Renal pelvis (tissue), 1 donor: ENCODE data around the gene LOC128125822.
"Not testable (repeated sequence)": the region's sequence is repeated elsewhere in the genome, so short reads cannot be mapped to it uniquely, and the experiment has no call there.

ENCODE experiments used
- DNase-seq: peaks from one replicate; pipeline ENCODE4 v3.0.0-alpha.2; 2013

LOC128125822 gene

GRCh38 chr6:63572044-63572746, at the start of gene LOC128125822, which contains the start of gene PTP4A1:
Gene LOC128125822, plus strand, starts transcription at chr6:63572480.
Gene PTP4A1, plus strand, starts transcription at chr6:63572480. Its CDS starts 4,401 bp downstream, at chr6:63576881.
- DNase-seq = peak; percentile 97

- not testable (repeated sequence) for DNase-seq
Observed at GRCh38 chr6:63522911-63523287, 49.4 kb upstream of the LOC128125822 start.

- DNase-seq = no peak
Observed at GRCh38 chr6:63523630-63524029, 48.6 kb upstream of the LOC128125822 start.

- DNase-seq = no peak
Observed at GRCh38 chr6:63525186-63525878, 46.9 kb upstream of the LOC128125822 start.

GRCh38 chr6:63526931-63527330, 45.3 kb upstream of the LOC128125822 start:
- DNase-seq = no peak

GRCh38 chr6:63527658-63528514, 44.4 kb upstream of the LOC128125822 start:
- DNase-seq = no peak

- no peak for DNase-seq
Observed at GRCh38 chr6:63529498-63529897, 42.8 kb upstream of the LOC128125822 start.

- DNase-seq = no peak
Observed at GRCh38 chr6:63530182-63530581, 42.1 kb upstream of the LOC128125822 start.

GRCh38 chr6:63530991-63531390, 41.3 kb upstream of the LOC128125822 start:
- no peak for DNase-seq

- no peak for DNase-seq
Observed at GRCh38 chr6:63533026-63533425, 39.3 kb upstream of the LOC128125822 start.

- DNase-seq = no peak
Observed at GRCh38 chr6:63533952-63534351, 38.3 kb upstream of the LOC128125822 start.

- DNase-seq = no peak
Observed at GRCh38 chr6:63537201-63537958, 34.9 kb upstream of the LOC128125822 start.

- no peak for DNase-seq
Observed at GRCh38 chr6:63537959-63538300, 34.4 kb upstream of the LOC128125822 start.

- DNase-seq = no peak
Observed at GRCh38 chr6:63538550-63538949, 33.7 kb upstream of the LOC128125822 start.

- no peak for DNase-seq
Observed at GRCh38 chr6:63543001-63543400, 29.3 kb upstream of the LOC128125822 start.

- no peak for DNase-seq
Observed at GRCh38 chr6:63543982-63544381, 28.3 kb upstream of the LOC128125822 start.

GRCh38 chr6:63546236-63546635, 26.0 kb upstream of the LOC128125822 start:
- no peak for DNase-seq

- no peak for DNase-seq
Observed at GRCh38 chr6:63546697-63547096, 25.6 kb upstream of the LOC128125822 start.

- DNase-seq = no peak
Observed at GRCh38 chr6:63549076-63549475, 23.2 kb upstream of the LOC128125822 start.

- no peak for DNase-seq
Observed at GRCh38 chr6:63553208-63553607, 19.1 kb upstream of the LOC128125822 start.

- no peak for DNase-seq
Observed at GRCh38 chr6:63553900-63554299, 18.4 kb upstream of the LOC128125822 start.

GRCh38 chr6:63554782-63555181, 17.5 kb upstream of the LOC128125822 start:
- no peak for DNase-seq
